ENCODE data around the gene TSACC. TPM values are rescaled to one million over a fixed set of nuclear protein-coding genes. Genes with fewer than 3 reads are reported as not detected.

The TSACC gene
- total and polyA plus RNA-seq, 2 of the 8 experiments (the other 6 are each of a cell fraction or from before 2014, with no cell fraction given): 1.0 to 5.0 TPM

GRCh38 chr1:156367383-156368156, 29.2 kb downstream of the TSACC start:
- POLR2A ChIA-PET (ENCODE audit: partially characterized antibody): interaction anchor here (1.5 kb wide), 1 partner anchor 11 kb away, joined by 5 read pairs; no protein-coding TSS in a partner anchor
- H2BK120ac ChIP-seq (replicated peaks; ENCODE audit: low read depth, low read length): no peak overlapping the region

More at GRCh38 chr1:156367383-156368156, 29.2 kb downstream of the TSACC start:
- Histone ChIP-seq H3K4me1 (replicated peaks in 1 of 4; ENCODE audit: control insufficient read depth in 3 of 4, insufficient read depth in 4 of 4, low read length in 3 of 4) (peaks cover 0 to 7% (median 4%) of the 10 kb centered on the region in 4 experiments; a peak in 5 of 7 replicates), H3K27me3 (replicated peaks in 1 of 4; ENCODE audit: control insufficient read depth in 3 of 4, extremely low read depth in 1 of 4, insufficient read depth in 3 of 4, low read length in 3 of 4) (peaks cover 0 to 14% (median 11%) of the 10 kb centered on the region in 4 experiments; a peak in 6 of 7 replicates), H2BK5ac (ENCODE audit: low read depth, low read length) (no peak overlapping the region), H4K8ac (ENCODE audit: extremely low read depth, insufficient read depth, low read length) (no peak overlapping the region), H4K20me1 (replicated peaks in 1 of 2; ENCODE audit: control insufficient read depth in 1 of 2, insufficient read depth in 2 of 2, low read length in 2 of 2) (no peaks in the 10 kb centered on the region), H3K56ac (replicated peaks; ENCODE audit: insufficient read length, low read depth, low read length) (no peak overlapping the region), H3K14ac (ENCODE audit: insufficient read length) (no peak overlapping the region), H3K27ac (ENCODE audit: low read depth, low read length) (no peak overlapping the region), H3K36me3 (ENCODE audit: control insufficient read depth in 2 of 4, insufficient read depth in 4 of 4, low read length in 3 of 4) (no peaks in the 10 kb centered on the region), H3K23me2 (ENCODE audit: low read depth, low read length) (peaks cover 9% of the 10 kb centered on the region; the same call in 1 of the 2 replicates), H2BK20ac (ENCODE audit: low read length) (no peak overlapping the region), H3K18ac (ENCODE audit: extremely low read depth, low read length) (no peak overlapping the region; the same call in 1 of the 2 replicates), H2BK15ac (ENCODE audit: low read length) (0 out of 2 replicates have a peak overlapping the region, but pooled peaks have one; percentile 46), H2BK12ac (ENCODE audit: low read depth, low read length) (no peak overlapping the region; the same call in 1 of the 2 replicates), H3K79me1 (ENCODE audit: low read depth, low read length) (no peaks in the 10 kb centered on the region), H3K9me3 (ENCODE audit: insufficient read depth in 2 of 2, low read depth in 1 of 2, low read length in 1 of 2) (no peaks in the 10 kb centered on the region), H3K4me3 (ENCODE audit: extremely low read depth in 1 of 4, insufficient read depth in 2 of 4, low read depth in 3 of 4, low read length in 4 of 4) (no peak overlapping the region), H4K91ac (replicated peaks; ENCODE audit: insufficient read length, low read length) (no peak overlapping the region), H3K23ac (ENCODE audit: insufficient read length) (no peak overlapping the region), H3K79me2 (ENCODE audit: control insufficient read depth in 1 of 2, insufficient read depth in 2 of 2, low read length in 2 of 2) (no peaks in the 10 kb centered on the region), H3K4ac (replicated peaks; ENCODE audit: insufficient read length, low read depth, low read length) (no peak overlapping the region), H2AFZ (ENCODE audit: low read length) (no peak overlapping the region), H2AK5ac (ENCODE audit: low read depth, low read length) (no peak overlapping the region; the same call in 1 of the 2 replicates), H3K9ac (replicated peaks in 1 of 4; ENCODE audit: extremely low read depth in 1 of 4, low read depth in 3 of 4, low read length in 3 of 4) (no peak overlapping the region), H3K4me2 (ENCODE audit: insufficient read depth in 1 of 2, low read depth in 2 of 2, low read length in 2 of 2) (no peak overlapping the region), H4K5ac (ENCODE audit: insufficient read length, low read depth, low read length) (no peak overlapping the region)
- DNase-seq (ENCODE audit: low read depth in 1 of 2, low spot score in 2 of 2) (no peak), FAIRE-seq (no peak)
- no peak for TF ChIP-seq RFX5 (IDR thresholded peaks at IDR 0.05; ENCODE audit: borderline replicate concordance, low read depth, low read length)
- CTCF ChIA-PET (ENCODE audit: partially characterized antibody): interaction anchor here (0.8 to 2.3 kb wide), 3 partner anchors 9 to 78 kb away, joined by 3 to 16 read pairs (median 4); no protein-coding TSS in a partner anchor
- 77% methylated on average over 8 of the region's 9 CpGs; no CpG with 5 or more reads in 1 of the 2 experiments for WGBS, 2 experiments (ENCODE audit: extremely low coverage in 1 of 2, insufficient coverage in 1 of 2, insufficient read length in 1 of 2, insufficient replicate concordance in 2 of 2, low coverage in 1 of 2, low lambda C conversion rate in 2 of 2, missing lambda C conversion rate in 1 of 2)

Data from H1 (cell line).